GM12878 (cell line): ENCODE results near the gene SYK. TPM values are rescaled to one million over a fixed set of nuclear protein-coding genes. Genes with fewer than 3 reads are reported as not detected.

ENCODE experiments used
- ATAC-seq: fragments of 200-7000 bp; cut with Tn5 transposase; 3 replicates; pipeline ENCODE4 v1.9.1; 2020; ENCODE audit warnings: mild to moderate bottlenecking, moderate library complexity
- BruUV-seq: library from RNA; stranded (reverse); fragments of 400-500 nt; replicated peaks from 2 replicates; lab custom pipeline; 2021; lab: Mats Ljungman, UMichigan
- CTCF ChIA-PET: fragments of 300-600 bp; sonication (Branson Sonifier 250); formaldehyde crosslinking; extraction: SDS; loops from one replicate; lab custom pipeline; 2021; ENCODE audit warnings: inconsistent platforms; lab: Yijun Ruan, JAX
- POLR2A ChIA-PET: fragments of 350-600 bp; formaldehyde crosslinking; extraction: SDS; loops from one replicate; lab custom pipeline; 2021; ENCODE audit warnings: inconsistent platforms; lab: Charles Lee
- RAD21 ChIA-PET: fragments of 300-600 bp; sonication (Branson Sonifier 250); formaldehyde crosslinking; loops from one replicate; lab custom pipeline; 2023; ENCODE audit warnings: antibody characterized with exemption; ENCODE audit not compliant: unreplicated experiment; lab: Charles Lee
- SMC1A ChIA-PET: fragments of 300-600 bp; sonication (Branson Sonifier 250); formaldehyde crosslinking; loops from one replicate; lab custom pipeline; 2023; ENCODE audit not compliant: unreplicated experiment, uncharacterized antibody; lab: Charles Lee
- DNase-seq: peaks from one replicate; pipeline ENCODE4 v3.0.0-alpha.2; 2011; ENCODE audit warnings: low read depth, low spot score
- FAIRE-seq: peaks from 3 replicates; lab custom pipeline; 2011; peaks lifted over from hg19 to GRCh38; lab: Jason Lieb, UNC
- H2AFZ ChIP-seq: 2 replicates; pipeline ENCODE4 v1.6.0; 2011; ENCODE audit warnings: low read depth, low read length, control low read depth; ENCODE audit not compliant: control insufficient read depth
- H3K27ac ChIP-seq: 2 replicates; pipeline ENCODE4 v1.5.1; 2011; ENCODE audit warnings: control low read depth; ENCODE audit not compliant: control insufficient read depth, insufficient read depth
- H3K27me3 ChIP-seq, 2 experiments: replicated peaks in 1 of 2; 2 replicates each; pipeline versions ENCODE4 v1.6.0 to v1.6.1; 2011; ENCODE audit warnings: low read length in 1 of 2; ENCODE audit not compliant: control insufficient read depth in 2 of 2, insufficient read depth in 2 of 2
- H3K36me3 ChIP-seq, 2 experiments: 2 replicates each; pipeline ENCODE4 v1.5.1; 2011; ENCODE audit warnings: low read length in 1 of 2; ENCODE audit not compliant: control insufficient read depth in 2 of 2, insufficient read depth in 2 of 2
- H3K4me1 ChIP-seq: 2 replicates; pipeline ENCODE4 v1.6.1; 2011; ENCODE audit warnings: mild to moderate bottlenecking, low read length, moderate library complexity, mixed read lengths; ENCODE audit not compliant: control insufficient read depth, insufficient read depth
- H3K4me2 ChIP-seq: 2 replicates; pipeline ENCODE4 v1.6.0; 2011; ENCODE audit warnings: control low read depth; ENCODE audit not compliant: control insufficient read depth, insufficient read depth
- H3K4me3 ChIP-seq: fragments of 200-600 bp; sonication (generic); 2 replicates; pipeline ENCODE4 v1.5.1; 2016
- H3K79me2 ChIP-seq: 2 replicates; pipeline ENCODE4 v1.6.0; 2011; ENCODE audit warnings: low read length; ENCODE audit not compliant: control insufficient read depth, insufficient read depth
- H3K9ac ChIP-seq: 2 replicates; pipeline ENCODE4 v1.8.0; 2011; ENCODE audit warnings: low read length, control low read depth, mixed read lengths; ENCODE audit not compliant: control insufficient read depth, insufficient read depth
- H3K9me3 ChIP-seq: replicated peaks from 3 replicates; pipeline ENCODE4 v1.5.1; 2011; ENCODE audit warnings: mild to moderate bottlenecking, low read length; ENCODE audit not compliant: control insufficient read depth, insufficient read depth
- H4K20me1 ChIP-seq: 2 replicates; pipeline ENCODE4 v1.6.0; 2011; ENCODE audit not compliant: control insufficient read depth, insufficient read depth
- RUNX3 ChIP-seq: IDR thresholded peaks from 2 replicates; pipeline ENCODE4 v1.6.1; 2012; ENCODE audit warnings: low read length, inconsistent platforms
- SPI1 ChIP-seq: IDR thresholded peaks from 2 replicates; pipeline ENCODE4 v1.6.1; 2011; ENCODE audit warnings: low read depth, mild to moderate bottlenecking, low read length, moderate library complexity, borderline replicate concordance; ENCODE audit not compliant: insufficient read depth
- SRF ChIP-seq, 2 experiments: IDR thresholded peaks; 2 replicates each; pipeline ENCODE4 v1.6.1; 2011; ENCODE audit warnings: low read depth in 2 of 2, low read length in 2 of 2, mild to moderate bottlenecking in 1 of 2, moderate library complexity in 1 of 2
- WGBS: methylation state at CpG from one replicate; pipeline ENCODE4 v1.1.6; 2016; ENCODE audit warnings: low lambda C conversion rate; ENCODE audit not compliant: insufficient replicate concordance, insufficient coverage; ENCODE audit errors: missing lambda C conversion rate; 5-methylcytosine and 5-hydroxymethylcytosine counted together
- in situ Hi-C: fragments of 300-500 bp; cut with MboI; formaldehyde crosslinking; loops from 9 replicates; pipeline ENCODE4 v1.14.3; 2018; ENCODE audit warnings: mixed read lengths
- intact Hi-C: fragments of 100-400 bp; cut with micrococcal nuclease; formaldehyde crosslinking; loops from one replicate; pipeline ENCODE4 v1.14.2; 2022; ENCODE audit not compliant: unreplicated experiment
- polyA plus RNA-seq, 11 experiments: library from polyadenylated mRNA; depleted of rRNA in 4 of 11; unstranded in 6 of 11; stranded (reverse) in 5 of 11; fragments of >200 nt; fragmentation: Nextera tagmentation in 4 of 11; fragmentation: Illumina TruSeq in 1 of 11; extraction: Ambion mirVana in 4 of 11; extraction: Trizol in 1 of 11; gene quantifications; 1 replicate in 1 of 11; 2 replicates in 10 of 11; pipeline versions ENCODE4 v1.2.1 to v1.2.3, GENCODE V29; 2011 to 2016; ENCODE audit warnings: inconsistent platforms in 2 of 11, missing spikeins in 2 of 11, low read depth in 1 of 11
- total RNA-seq, 4 experiments: library from RNA; depleted of rRNA in 3 of 4; stranded (reverse); fragments of >200 nt in 3 of 4; fragmentation: Illumina TruSeq in 1 of 4; extraction: Trizol in 1 of 4; gene quantifications; 2 replicates each; pipeline versions ENCODE4 v1.2.1 to v1.2.3, GENCODE V29; 2013 to 2021
- TF ChIP-seq, protein P1 (sequence below): fragments of 450-650 bp; IDR thresholded peaks from 2 replicates; pipeline ENCODE4 v1.6.1; 2017; ENCODE audit warnings: mild to moderate bottlenecking, low read depth, inconsistent platforms; ENCODE audit not compliant: poor library complexity, severe bottlenecking
- TF ChIP-seq, protein P2 (sequence below): IDR thresholded peaks from 2 replicates; pipeline ENCODE4 v1.6.1; 2011; ENCODE audit warnings: borderline replicate concordance, low read depth, mild to moderate bottlenecking, moderate library complexity, mixed read lengths, low read length; ENCODE audit not compliant: insufficient read depth; ENCODE audit errors: extremely low read length

The SYK gene
- total and polyA plus RNA-seq, 10 of the 15 experiments (the other 5 are each of a cell fraction or from before 2014, with no cell fraction given), result 6.5 to 135 (median 68.8) TPM

DNA sequence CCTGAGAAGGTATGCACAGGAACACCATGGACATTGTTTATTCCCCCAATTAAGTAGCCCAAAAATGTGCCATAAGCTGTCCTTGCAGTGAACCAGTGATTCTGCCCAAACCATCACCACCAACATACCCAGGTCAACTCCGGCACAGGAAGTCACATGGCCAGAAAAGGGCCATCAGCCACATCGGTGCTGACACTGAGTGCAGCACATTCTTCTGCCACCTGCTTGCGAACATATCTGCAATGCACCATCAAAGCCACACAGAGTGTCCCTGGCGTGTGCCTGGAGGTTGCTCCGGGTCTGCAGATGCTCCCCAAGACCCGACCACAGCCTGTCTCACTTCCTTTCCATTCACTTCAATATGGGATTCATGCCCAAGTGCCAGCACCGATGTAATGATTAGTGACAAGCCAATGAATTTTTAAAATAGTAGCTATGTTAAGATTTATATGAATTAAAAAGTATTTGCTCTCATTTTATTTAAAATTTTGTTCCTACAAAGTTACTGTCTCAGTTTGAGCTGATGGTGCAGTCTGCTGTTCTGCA is 37.6 kb downstream of the SYK start:
- CTCF ChIA-PET, result interaction anchor here (1.1 kb wide), 1 partner anchor 64 kb away, joined by 3 read pairs; no protein-coding TSS in a partner anchor
- H4K20me1 ChIP-seq, result no peaks in the 10 kb centered on the region
- peak overlapping the region; percentile 22; the same call in 1 of the 2 replicates for H3K4me2 ChIP-seq

More for the DNA sequence above, 37.6 kb downstream of the SYK start:
- H3K4me3 ChIP-seq, result no peak overlapping the region
- no peaks in the 10 kb centered on the region for H3K27me3 ChIP-seq
- peak; percentile 50 for ATAC-seq
- ChIA-PET SMC1A (interaction anchor here (0.7 to 1.5 kb wide), 5 partner anchors 8 to 603 kb away, joined by 3 to 4 read pairs (median 3); no protein-coding TSS in a partner anchor), RAD21 (no interaction called here), POLR2A (no interaction called here)
- no peak overlapping the region for H2AFZ ChIP-seq
- H3K9me3 ChIP-seq, result no peaks in the 10 kb centered on the region
- peaks cover 23% of the 10 kb centered on the region for H3K79me2 ChIP-seq
- WGBS, result 47% methylated on average over 7 of the region's 7 CpGs
- in situ Hi-C loops, result no loop called here
- intact Hi-C loops, result loop anchor here (5.0 kb wide), 2 partner anchors 37 to 67 kb away; partner anchors contain the start of gene SYK
- BruUV-seq, result no TSS peak
- no peak for FAIRE-seq
- peak; percentile 41; the same call in 1 of the 2 replicates for TF ChIP-seq SPI1
- TF ChIP-seq, protein P1, sequence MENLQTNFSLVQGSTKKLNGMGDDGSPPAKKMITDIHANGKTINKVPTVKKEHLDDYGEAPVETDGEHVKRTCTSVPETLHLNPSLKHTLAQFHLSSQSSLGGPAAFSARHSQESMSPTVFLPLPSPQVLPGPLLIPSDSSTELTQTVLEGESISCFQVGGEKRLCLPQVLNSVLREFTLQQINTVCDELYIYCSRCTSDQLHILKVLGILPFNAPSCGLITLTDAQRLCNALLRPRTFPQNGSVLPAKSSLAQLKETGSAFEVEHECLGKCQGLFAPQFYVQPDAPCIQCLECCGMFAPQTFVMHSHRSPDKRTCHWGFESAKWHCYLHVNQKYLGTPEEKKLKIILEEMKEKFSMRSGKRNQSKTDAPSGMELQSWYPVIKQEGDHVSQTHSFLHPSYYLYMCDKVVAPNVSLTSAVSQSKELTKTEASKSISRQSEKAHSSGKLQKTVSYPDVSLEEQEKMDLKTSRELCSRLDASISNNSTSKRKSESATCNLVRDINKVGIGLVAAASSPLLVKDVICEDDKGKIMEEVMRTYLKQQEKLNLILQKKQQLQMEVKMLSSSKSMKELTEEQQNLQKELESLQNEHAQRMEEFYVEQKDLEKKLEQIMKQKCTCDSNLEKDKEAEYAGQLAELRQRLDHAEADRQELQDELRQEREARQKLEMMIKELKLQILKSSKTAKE, result no peak
- peak; percentile 33; the same call in 1 of the 2 replicates for TF ChIP-seq RUNX3
- TF ChIP-seq SRF (IDR thresholded peaks at IDR 0.05; ENCODE audit: low read depth in 2 of 2, low read length in 2 of 2), result peak in 1 of 2 experiments; percentile 62; a peak in 1 of 4 replicates
- TF ChIP-seq, protein P2, sequence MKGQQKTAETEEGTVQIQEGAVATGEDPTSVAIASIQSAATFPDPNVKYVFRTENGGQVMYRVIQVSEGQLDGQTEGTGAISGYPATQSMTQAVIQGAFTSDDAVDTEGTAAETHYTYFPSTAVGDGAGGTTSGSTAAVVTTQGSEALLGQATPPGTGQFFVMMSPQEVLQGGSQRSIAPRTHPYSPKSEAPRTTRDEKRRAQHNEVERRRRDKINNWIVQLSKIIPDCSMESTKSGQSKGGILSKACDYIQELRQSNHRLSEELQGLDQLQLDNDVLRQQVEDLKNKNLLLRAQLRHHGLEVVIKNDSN, result peak; percentile 77
- H3K9ac ChIP-seq, result no peak overlapping the region
- no peak for DNase-seq
- H3K4me1 ChIP-seq, result peaks cover 26% of the 10 kb centered on the region
- H3K36me3 ChIP-seq, result peaks cover under 1 to 7% of the 10 kb centered on the region in 2 experiments; a peak in 3 of 4 replicates
- H3K27ac ChIP-seq, result no peak overlapping the region
